ENCODE results near the gene RRAS.
"Not testable (repeated sequence)": the region's sequence is repeated elsewhere in the genome, so short reads cannot be mapped to it uniquely, and the experiment has no call there.

RRAS gene

GRCh38 chr19:49633273-49633672, 6.7 kb downstream of the RRAS start:
- not testable (repeated sequence) for DNase-seq (ENCODE audit: extremely low read depth in 1 of 2, low read depth in 1 of 2)

GRCh38 chr19:49632576-49632975, 7.4 kb downstream of the RRAS start:
- DNase-seq (ENCODE audit: extremely low read depth in 1 of 2, low read depth in 1 of 2) = no peak

GRCh38 chr19:49631610-49632192, 8.2 kb downstream of the RRAS start:
- DNase-seq (ENCODE audit: extremely low read depth in 1 of 2, low read depth in 1 of 2) = no peak

- no peak for DNase-seq (ENCODE audit: extremely low read depth in 1 of 2, low read depth in 1 of 2)
Measured at GRCh38 chr19:49631014-49631588, 8.8 kb downstream of the RRAS start.

- no peak for DNase-seq (ENCODE audit: extremely low read depth in 1 of 2, low read depth in 1 of 2)
Measured at GRCh38 chr19:49629659-49630058, 10.3 kb downstream of the RRAS start.

- DNase-seq (ENCODE audit: extremely low read depth in 1 of 2, low read depth in 1 of 2) = no peak
Measured at GRCh38 chr19:49626226-49626625, 13.7 kb downstream of the RRAS start.

GRCh38 chr19:49624967-49625910, 14.7 kb downstream of the RRAS start:
- no peak for DNase-seq (ENCODE audit: extremely low read depth in 1 of 2, low read depth in 1 of 2)

GRCh38 chr19:49617860-49618259, 22.1 kb downstream of the RRAS start:
- not testable (repeated sequence) for DNase-seq (ENCODE audit: extremely low read depth in 1 of 2, low read depth in 1 of 2)

- DNase-seq (ENCODE audit: extremely low read depth in 1 of 2, low read depth in 1 of 2) = no peak
Measured at GRCh38 chr19:49616945-49617344, 23.0 kb downstream of the RRAS start.

- no peak for DNase-seq (ENCODE audit: extremely low read depth in 1 of 2, low read depth in 1 of 2)
Measured at GRCh38 chr19:49616532-49616931, 23.4 kb downstream of the RRAS start.

- DNase-seq (ENCODE audit: extremely low read depth in 1 of 2, low read depth in 1 of 2) = no peak
Measured at GRCh38 chr19:49615861-49616260, 24.1 kb downstream of the RRAS start.

- no peak for DNase-seq (ENCODE audit: extremely low read depth in 1 of 2, low read depth in 1 of 2)
Measured at GRCh38 chr19:49614096-49614833, 25.7 kb downstream of the RRAS start.

- DNase-seq (ENCODE audit: extremely low read depth in 1 of 2, low read depth in 1 of 2) = no peak
Measured at GRCh38 chr19:49613374-49613773, 26.6 kb downstream of the RRAS start.

- no peak for DNase-seq (ENCODE audit: extremely low read depth in 1 of 2, low read depth in 1 of 2)
Measured at GRCh38 chr19:49609499-49610092, 30.3 kb downstream of the RRAS start.

GRCh38 chr19:49605605-49606004, 34.3 kb downstream of the RRAS start:
- no peak for DNase-seq (ENCODE audit: extremely low read depth in 1 of 2, low read depth in 1 of 2)

- DNase-seq (ENCODE audit: extremely low read depth in 1 of 2, low read depth in 1 of 2) = no peak
Measured at GRCh38 chr19:49602806-49603205, 37.1 kb downstream of the RRAS start.

GRCh38 chr19:49601482-49602038, 38.4 kb downstream of the RRAS start:
- no peak for DNase-seq (ENCODE audit: extremely low read depth in 1 of 2, low read depth in 1 of 2)

GRCh38 chr19:49599378-49600295, 40.3 kb downstream of the RRAS start:
- no peak for DNase-seq (ENCODE audit: extremely low read depth in 1 of 2, low read depth in 1 of 2)

GRCh38 chr19:49597703-49597974, 42.3 kb downstream of the RRAS start:
- DNase-seq (ENCODE audit: extremely low read depth in 1 of 2, low read depth in 1 of 2) = no peak

Measured in stimulated activated CD8-positive, alpha-beta memory T cell treated with anti-CD3 and anti-CD28 coated beads, Interleukin-7, amount 100 ng/mL, for 48 hours (primary cell).